OCI-LY7 (cell line): ENCODE data around the gene SLC17A9.

Source experiments
- CTCF ChIP-seq: fragments of 200-600 bp; sonication (generic); conservative IDR thresholded peaks from 2 replicates; pipeline ENCODE4 v1.5.1; 2014; ENCODE audit warnings: mild to moderate bottlenecking, antibody characterized with exemption, low read length, moderate library complexity, mixed read lengths
- EZH2phosphoT487 ChIP-seq: fragments of 200-600 bp; sonication (generic); IDR thresholded peaks from 2 replicates; pipeline ENCODE4 v1.6.1; 2018; ENCODE audit warnings: low read depth, borderline replicate concordance, mild to moderate bottlenecking, mixed run types, antibody characterized with exemption, low read length, moderate library complexity, mixed read lengths

GRCh38 chr20:62913043-62913630, 39.4 kb upstream of the SLC17A9 start:
- TF ChIP-seq CTCF (no peak), EZH2phosphoT487 (no peak)
